ENCODE results near the gene KISS1R.

DNA sequence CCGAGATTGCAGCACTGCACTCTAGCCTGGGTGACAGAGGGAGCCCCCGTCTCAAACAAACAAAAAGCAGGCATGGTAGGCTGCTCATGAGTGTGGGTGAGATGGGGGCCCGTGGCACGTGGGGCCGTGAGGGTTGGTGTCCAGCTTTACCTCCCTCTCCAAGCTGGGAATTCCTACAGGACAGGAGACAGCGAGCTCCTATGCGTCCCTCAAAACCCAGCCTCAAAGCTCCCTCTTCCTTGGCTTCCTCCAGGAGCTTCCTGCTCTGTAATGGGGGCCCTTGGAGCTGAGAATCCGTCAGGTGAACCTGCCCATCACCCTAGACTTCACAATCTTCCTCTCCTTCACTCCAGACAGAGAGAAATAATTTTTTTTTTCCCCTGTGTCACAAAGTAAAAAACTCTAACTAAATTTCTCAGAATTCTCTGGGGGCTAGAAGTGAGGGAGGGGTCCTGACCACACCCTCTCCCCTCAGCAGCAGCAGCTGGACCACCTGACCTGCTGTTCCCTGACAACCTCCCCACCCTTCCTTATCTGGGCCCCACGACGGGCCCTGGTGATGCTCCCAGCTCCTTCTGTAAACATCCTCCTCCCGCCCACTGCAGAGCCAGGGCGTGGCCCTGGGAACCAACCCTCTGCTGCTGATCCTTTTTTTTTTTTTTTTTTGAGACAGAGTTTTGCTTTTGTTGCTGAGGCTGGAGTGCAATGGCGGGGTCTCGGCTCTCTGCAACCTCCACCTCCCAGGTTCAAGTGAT is 44.9 kb downstream of the KISS1R start:
- TF ChIP-seq POU2F2 (IDR thresholded peaks at IDR 0.05; ENCODE audit: low read depth, low read length) (no peak), POLR2A (IDR thresholded peaks at IDR 0.05; ENCODE audit: low read depth, low read length) (no peak)
